Measurements from ENCODE around the gene LONP2. TPM values are rescaled to one million over a fixed set of nuclear protein-coding genes. Genes with fewer than 3 reads are reported as not detected.
A peak's percentile ranks its signal among the peaks of the same experiment; 100 is the strongest.

The LONP2 gene
- total and polyA plus RNA-seq, 10 of the 15 experiments (the other 5 are each of a cell fraction or from before 2014, with no cell fraction given) = 8.3 to 48.0 (median 34.8) TPM

- SMC1A ChIA-PET (ENCODE audit: uncharacterized antibody, unreplicated experiment) = interaction anchor here (1.0 to 12.1 kb wide), 2 partner anchors 12 to 25 kb away, joined by 4 to 112 read pairs; no protein-coding TSS in a partner anchor
- RAD21 ChIA-PET (ENCODE audit: unreplicated experiment) = interaction anchor here (3.1 kb wide), 1 partner anchor 12 kb away, joined by 16 read pairs; no protein-coding TSS in a partner anchor
- FAIRE-seq (no peak), DNase-seq (ENCODE audit: low read depth, low spot score) (no peak), ATAC-seq (peak; percentile 50)
- H3K36me3 ChIP-seq (ENCODE audit: control insufficient read depth in 2 of 2, insufficient read depth in 2 of 2, low read length in 1 of 2) = no peaks in the 10 kb centered on the region
- no peak overlapping the region for H3K4me3 ChIP-seq
- intact Hi-C loops (cut with micrococcal nuclease; ENCODE audit: unreplicated experiment) (no loop called here), in situ Hi-C loops (cut with MboI) (no loop called here)
- BruUV-seq (replicated peaks) = no TSS peak
- H3K4me1 ChIP-seq (ENCODE audit: control insufficient read depth, insufficient read depth, low read length) = peaks cover 4% of the 10 kb centered on the region
- POLR2A ChIA-PET = interaction anchor here (2.9 kb wide), 1 partner anchor 11 kb away, joined by 9 read pairs; no protein-coding TSS in a partner anchor
- H3K4me2 ChIP-seq (ENCODE audit: control insufficient read depth, insufficient read depth) = peak overlapping the region; percentile 31
- CTCF ChIA-PET = no interaction called here
- no peak overlapping the region for H2AFZ ChIP-seq (ENCODE audit: control insufficient read depth, low read depth, low read length)
- no peak overlapping the region for H3K27ac ChIP-seq (ENCODE audit: control insufficient read depth, insufficient read depth)
- H3K9me3 ChIP-seq (replicated peaks; ENCODE audit: control insufficient read depth, insufficient read depth, low read length) = no peaks in the 10 kb centered on the region
- no peaks in the 10 kb centered on the region for H3K27me3 ChIP-seq (replicated peaks in 1 of 2; ENCODE audit: control insufficient read depth in 2 of 2, insufficient read depth in 2 of 2, low read length in 1 of 2)
- peaks cover 97% of the 10 kb centered on the region for H3K79me2 ChIP-seq (ENCODE audit: control insufficient read depth, insufficient read depth, low read length)
- no peak overlapping the region for H3K9ac ChIP-seq (ENCODE audit: control insufficient read depth, insufficient read depth, low read length)
- no peaks in the 10 kb centered on the region for H4K20me1 ChIP-seq (ENCODE audit: control insufficient read depth, insufficient read depth)
- WGBS (ENCODE audit: insufficient coverage, insufficient replicate concordance, low lambda C conversion rate, missing lambda C conversion rate) = 88% methylated on average over 1 of the region's 1 CpG
- TF ChIP-seq CBX3 (IDR thresholded peaks at IDR 0.05; ENCODE audit: borderline replicate concordance, low read depth) = no peak
- no peak for TF ChIP-seq RB1 (IDR thresholded peaks at IDR 0.05; ENCODE audit: borderline replicate concordance)
- TF ChIP-seq POLR2AphosphoS2 (IDR thresholded peaks at IDR 0.05; ENCODE audit: low read depth, low read length) = no peak
- no peak for TF ChIP-seq TBL1XR1 (IDR thresholded peaks at IDR 0.05; ENCODE audit: low read depth, low read length)
- TF ChIP-seq ZNF622 (IDR thresholded peaks at IDR 0.05) = no peak
- TF ChIP-seq CTCF (IDR thresholded peaks at IDR 0.05 in 2 of 3, conservative IDR thresholded peaks at IDR 0.05 in 1 of 3; ENCODE audit: control insufficient read depth in 2 of 3, extremely low read depth in 1 of 3, insufficient read depth in 1 of 3, low read depth in 3 of 3, low read length in 3 of 3) = no peak
- no peak for TF ChIP-seq RAD21 (IDR thresholded peaks at IDR 0.05; ENCODE audit: insufficient read depth, low read depth, low read length)
- TF ChIP-seq ZBTB40 (IDR thresholded peaks at IDR 0.05; ENCODE audit: borderline replicate concordance) = no peak
- TF ChIP-seq POU2F2 (IDR thresholded peaks at IDR 0.05; ENCODE audit: borderline replicate concordance, low read depth, low read length) = no peak
- no peak for TF ChIP-seq MYB (IDR thresholded peaks at IDR 0.05; ENCODE audit: borderline replicate concordance, low read depth, low read length)
- TF ChIP-seq PBX3 (IDR thresholded peaks at IDR 0.05; ENCODE audit: insufficient replicate concordance, low read depth, low read length) = no peak
- TF ChIP-seq STAT3 (IDR thresholded peaks at IDR 0.05; ENCODE audit: low read depth, low read length) = no peak
- TF ChIP-seq NFYA (IDR thresholded peaks at IDR 0.05; ENCODE audit: borderline replicate concordance, low read depth, low read length) = no peak
- TF ChIP-seq TCF7 (IDR thresholded peaks at IDR 0.05; ENCODE audit: borderline replicate concordance) = no peak
- no peak for TF ChIP-seq ETV6 (conservative IDR thresholded peaks at IDR 0.05 in 1 of 2, IDR thresholded peaks at IDR 0.05 in 1 of 2; ENCODE audit: borderline replicate concordance in 1 of 2, low read depth in 1 of 2)
- no peak for TF ChIP-seq NFXL1 (IDR thresholded peaks at IDR 0.05; ENCODE audit: borderline replicate concordance)
- TF ChIP-seq MYC (IDR thresholded peaks at IDR 0.05; ENCODE audit: insufficient read depth, insufficient read length, insufficient replicate concordance, low read length, severe bottlenecking) = no peak
These were observed 134.7 kb downstream of the LONP2 start for GRCh38 chr16:48378836-48379235.
